H9 (cell line): Measurements from ENCODE around the gene NANOS1. TPM values are rescaled to one million over a fixed set of nuclear protein-coding genes. Genes with fewer than 3 reads are reported as not detected.

Source experiments
- DNase-seq: peaks from one replicate; pipeline ENCODE4 v3.0.0-alpha.2; 2017
- H2AFZ ChIP-seq: one replicate; pipeline ENCODE4 v1.6.1; 2013; ENCODE audit warnings: mild to moderate bottlenecking, low read length, control low read depth, moderate library complexity
- H2AK5ac ChIP-seq: 2 replicates; pipeline ENCODE4 v1.6.1; 2013; ENCODE audit warnings: low read length, control low read depth, mixed read lengths; ENCODE audit not compliant: insufficient read length
- H2BK120ac ChIP-seq: one replicate; pipeline ENCODE4 v1.6.1; 2013; ENCODE audit warnings: low read depth, mild to moderate bottlenecking, low read length, control low read depth, inconsistent platforms; ENCODE audit not compliant: poor library complexity, severe bottlenecking
- H2BK12ac ChIP-seq: 2 replicates; pipeline ENCODE4 v1.6.1; 2013; ENCODE audit warnings: low read length, control low read depth, mixed read lengths, low read depth; ENCODE audit not compliant: insufficient read length
- H2BK15ac ChIP-seq: 2 replicates; pipeline ENCODE4 v1.6.1; 2013; ENCODE audit warnings: low read depth, low read length, control low read depth
- H2BK20ac ChIP-seq: one replicate; pipeline ENCODE4 v1.6.1; 2013; ENCODE audit warnings: low read depth, mild to moderate bottlenecking, low read length, control low read depth, inconsistent platforms; ENCODE audit not compliant: poor library complexity, severe bottlenecking
- H2BK5ac ChIP-seq: 2 replicates; pipeline ENCODE4 v1.6.1; 2013; ENCODE audit warnings: low read length, control low read depth, mixed read lengths; ENCODE audit not compliant: insufficient read length
- H3K14ac ChIP-seq: 2 replicates; pipeline ENCODE4 v1.6.1; 2013; ENCODE audit warnings: low read length, control low read depth; ENCODE audit not compliant: insufficient read depth
- H3K18ac ChIP-seq: 2 replicates; pipeline ENCODE4 v1.6.1; 2013; ENCODE audit warnings: low read depth, mild to moderate bottlenecking, mixed read lengths, low read length, control low read depth; ENCODE audit not compliant: insufficient read length
- H3K23ac ChIP-seq: 2 replicates; pipeline ENCODE4 v1.6.1; 2013; ENCODE audit warnings: low read length, control low read depth, mixed read lengths, low read depth; ENCODE audit not compliant: insufficient read length
- H3K23me2 ChIP-seq: 2 replicates; pipeline ENCODE4 v1.6.1; 2013; ENCODE audit warnings: low read depth, mild to moderate bottlenecking, mixed read lengths, low read length, control low read depth; ENCODE audit not compliant: insufficient read length, poor library complexity, severe bottlenecking
- H3K27ac ChIP-seq: 2 replicates; pipeline ENCODE4 v1.5.1; 2013; ENCODE audit warnings: low read length, control low read depth, mixed read lengths, low read depth; ENCODE audit not compliant: insufficient read length
- H3K27me3 ChIP-seq: 2 replicates; pipeline ENCODE4 v1.6.1; 2013; ENCODE audit warnings: low read length, control low read depth, inconsistent platforms; ENCODE audit not compliant: insufficient read depth
- H3K4ac ChIP-seq: 2 replicates; pipeline ENCODE4 v1.6.1; 2013; ENCODE audit warnings: low read depth, mild to moderate bottlenecking, control low read depth, inconsistent platforms, low read length, moderate library complexity
- H3K4me1 ChIP-seq: 2 replicates; pipeline ENCODE4 v1.6.1; 2013; ENCODE audit warnings: low read length, control low read depth, inconsistent platforms; ENCODE audit not compliant: insufficient read depth
- H3K4me2 ChIP-seq: 2 replicates; pipeline ENCODE4 v1.6.1; 2013; ENCODE audit warnings: low read length, control low read depth, mixed read lengths; ENCODE audit not compliant: insufficient read length, insufficient read depth
- H3K56ac ChIP-seq: 2 replicates; pipeline ENCODE4 v1.6.1; 2013; ENCODE audit warnings: low read depth, mild to moderate bottlenecking, mixed read lengths, low read length, control low read depth; ENCODE audit not compliant: insufficient read length
- H3K79me1 ChIP-seq: 2 replicates; pipeline ENCODE4 v1.6.1; 2013; ENCODE audit warnings: low read depth, mild to moderate bottlenecking, moderate library complexity, low read length, control low read depth, inconsistent platforms; ENCODE audit not compliant: insufficient read depth, poor library complexity, severe bottlenecking
- H3K79me2 ChIP-seq: 2 replicates; pipeline ENCODE4 v1.6.1; 2013; ENCODE audit warnings: low read length, control low read depth, inconsistent platforms; ENCODE audit not compliant: insufficient read depth
- H3K9ac ChIP-seq: 2 replicates; pipeline ENCODE4 v1.6.1; 2013; ENCODE audit warnings: low read length, control low read depth, mixed read lengths; ENCODE audit not compliant: insufficient read length; ENCODE audit errors: extremely low read depth
- H3K9me3 ChIP-seq: one replicate; pipeline ENCODE4 v1.6.1; 2013; ENCODE audit warnings: low read depth, low read length, inconsistent platforms; ENCODE audit not compliant: control insufficient read depth
- H3T11ph ChIP-seq: one replicate; pipeline ENCODE4 v1.6.1; 2013; ENCODE audit warnings: mild to moderate bottlenecking, low read length, control low read depth, inconsistent platforms
- H4K20me1 ChIP-seq: one replicate; pipeline ENCODE4 v1.6.1; 2013; ENCODE audit not compliant: control insufficient read depth, insufficient read length, insufficient read depth
- H4K5ac ChIP-seq: 2 replicates; pipeline ENCODE4 v1.6.1; 2013; ENCODE audit warnings: low read depth, mild to moderate bottlenecking, mixed read lengths, low read length, control low read depth; ENCODE audit not compliant: insufficient read length
- H4K8ac ChIP-seq: replicated peaks from 2 replicates; pipeline ENCODE4 v1.6.1; 2013; ENCODE audit warnings: low read length, control low read depth, mixed read lengths, low read depth; ENCODE audit not compliant: insufficient read length
- H4K91ac ChIP-seq: 2 replicates; pipeline ENCODE4 v1.6.1; 2013; ENCODE audit warnings: low read depth, mild to moderate bottlenecking, moderate library complexity, mixed read lengths, low read length, control low read depth; ENCODE audit not compliant: insufficient read length
- H3K27ac Mint-ChIP-seq, 3 experiments: 2 replicates in 2 of 3; 3 replicates in 1 of 3; pipeline ENCODE4 v1.8.0; 2020 to 2021; ENCODE audit warnings: mixed read lengths in 3 of 3, mild to moderate bottlenecking in 1 of 3, moderate library complexity in 1 of 3
- H3K27me3 Mint-ChIP-seq: 2 replicates; pipeline ENCODE4 v1.8.0; 2021; ENCODE audit warnings: low read depth, mild to moderate bottlenecking, moderate library complexity, mixed read lengths
- H3K36me3 Mint-ChIP-seq, 3 experiments: 2 replicates in 2 of 3; 3 replicates in 1 of 3; pipeline ENCODE4 v1.8.0; 2020 to 2021; ENCODE audit warnings: low read depth in 3 of 3, mixed read lengths in 3 of 3; ENCODE audit not compliant: insufficient read depth in 1 of 3
- H3K4me1 Mint-ChIP-seq, 2 experiments: 2 replicates each; pipeline ENCODE4 v1.8.0; 2020; ENCODE audit warnings: mixed read lengths in 2 of 2
- H3K4me3 Mint-ChIP-seq, 2 experiments: 2 replicates in 1 of 2; 3 replicates in 1 of 2; pipeline ENCODE4 v1.8.0; 2020 to 2021; ENCODE audit warnings: mild to moderate bottlenecking in 2 of 2, mixed read lengths in 2 of 2, moderate library complexity in 1 of 2
- H3K9me3 Mint-ChIP-seq, 2 experiments: 2 replicates in 1 of 2; 3 replicates in 1 of 2; pipeline ENCODE4 v1.8.0; 2020; ENCODE audit warnings: mild to moderate bottlenecking in 2 of 2, mixed read lengths in 2 of 2, moderate library complexity in 1 of 2
- CTCF ChIP-seq: fragments of 200-600 bp; sonication (generic); conservative IDR thresholded peaks from 3 replicates; pipeline ENCODE4 v1.8.0; 2021; ENCODE audit warnings: antibody characterized with exemption, mild to moderate bottlenecking
- WGBS: extraction: QIAGEN DNeasy Blood & Tissue Kit; methylation state at CpG from one replicate; pipeline ENCODE4 v1.1.7; 2013; ENCODE audit warnings: missing lambda C conversion rate, low lambda C conversion rate, mixed read lengths; ENCODE audit not compliant: insufficient read length; ENCODE audit errors: extremely low coverage; 5-methylcytosine and 5-hydroxymethylcytosine counted together
- total RNA-seq: library from RNA; stranded (reverse); gene quantifications from 2 replicates; pipeline ENCODE4 v1.2.1, GENCODE V29; 2021

Gene NANOS1
- total RNA-seq, 1 experiment from 2014 or later: 4.5 TPM

GRCh38 chr10:119023553-119023868 is 6.0 kb upstream of the NANOS1 start:
- no CpG with 5 or more reads among the region's 8 CpGs for WGBS
- H4K5ac ChIP-seq: no peak overlapping the region

More at GRCh38 chr10:119023553-119023868, 6.0 kb upstream of the NANOS1 start:
- Histone ChIP-seq H2BK12ac (no peak overlapping the region), H3K4me1 (peaks cover 5% of the 10 kb centered on the region; the same call in 1 of the 2 replicates), H4K8ac (no peak overlapping the region), H3K56ac (no peak overlapping the region), H3K27ac (no peak overlapping the region), H3K9me3 (no peaks in the 10 kb centered on the region), H3K14ac (no peak overlapping the region), H3K27me3 (no peaks in the 10 kb centered on the region), H3K23me2 (no peaks in the 10 kb centered on the region), H2BK15ac (no peak overlapping the region), H2BK5ac (no peak overlapping the region), H3T11ph (no peak overlapping the region), H3K9ac (no peak overlapping the region), H3K23ac (no peak overlapping the region), H2BK20ac (no peak overlapping the region), H3K4me2 (no peak overlapping the region), H4K91ac (no peak overlapping the region), H2AFZ (no peak overlapping the region), H2BK120ac (no peak overlapping the region), H2AK5ac (no peak overlapping the region), H3K4ac (no peak overlapping the region), H3K79me2 (no peaks in the 10 kb centered on the region), H3K18ac (no peak overlapping the region), H4K20me1 (no peaks in the 10 kb centered on the region), H3K79me1 (no peaks in the 10 kb centered on the region)
- Mint-ChIP-seq H3K4me3 (no peak overlapping the region), H3K27me3 (peaks cover 2% of the 10 kb centered on the region; the same call in 1 of the 2 replicates), H3K4me1 (peaks cover 20 to 30% of the 10 kb centered on the region in 2 experiments), H3K27ac (no peak overlapping the region), H3K9me3 (no peaks in the 10 kb centered on the region; a peak in 1 of 5 replicates), H3K36me3 (no peaks in the 10 kb centered on the region; a peak in 1 of 7 replicates)
- DNase-seq: no peak
- TF ChIP-seq CTCF: no peak
